Amygdala (tissue), 56 donors: ENCODE measurements around the gene PGAP1.
"Not testable (repeated sequence)": the region's sequence is repeated elsewhere in the genome, so short reads cannot be mapped to it uniquely, and the experiment has no call there.

Experiments used
- DNase-seq, 56 donors: peaks; one replicate each; lab custom pipeline; 2025; lab: John Stamatoyannopoulos, UW

PGAP1 gene

GRCh38 chr2:196951973-196952372 lies 25.5 kb upstream of the PGAP1 start:
- no peak for DNase-seq

GRCh38 chr2:196949116-196949515 lies 22.6 kb upstream of the PGAP1 start:
- DNase-seq = no peak

GRCh38 chr2:196944570-196944969 lies 18.1 kb upstream of the PGAP1 start:
- DNase-seq = no peak

DNA sequence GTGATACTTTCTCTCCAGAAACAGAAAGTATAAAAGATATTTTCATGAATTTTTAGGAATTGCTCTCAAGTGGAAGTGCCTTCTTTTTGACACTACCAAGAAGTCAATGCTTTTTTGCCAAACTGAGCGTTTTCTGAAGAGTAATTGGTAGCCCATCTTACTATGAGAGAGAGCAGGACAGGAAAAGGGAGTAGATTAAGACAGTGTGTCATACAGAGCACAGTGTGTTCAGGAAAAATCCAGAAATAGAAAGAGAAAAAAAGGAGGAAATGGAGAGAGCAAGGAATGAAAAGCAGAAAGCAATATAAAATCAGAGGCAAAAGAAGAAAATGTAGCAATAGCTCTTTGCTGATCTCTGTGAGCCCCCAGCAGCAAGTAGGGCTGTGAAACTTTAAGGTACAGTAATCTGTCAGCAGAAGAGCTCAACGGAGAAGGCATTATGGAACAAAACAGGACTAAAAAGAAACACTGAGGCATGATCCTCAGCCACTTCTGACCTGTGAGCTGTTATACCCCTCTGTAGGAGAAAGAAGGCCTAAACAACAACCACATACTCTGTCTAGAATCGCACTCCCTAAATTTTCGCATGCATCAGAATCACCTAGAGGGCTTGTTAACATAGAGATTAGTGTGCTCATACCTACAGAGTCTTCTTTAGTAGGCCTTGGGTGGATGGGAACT lies 15.0 kb upstream of the PGAP1 start:
- no peak for DNase-seq

DNA sequence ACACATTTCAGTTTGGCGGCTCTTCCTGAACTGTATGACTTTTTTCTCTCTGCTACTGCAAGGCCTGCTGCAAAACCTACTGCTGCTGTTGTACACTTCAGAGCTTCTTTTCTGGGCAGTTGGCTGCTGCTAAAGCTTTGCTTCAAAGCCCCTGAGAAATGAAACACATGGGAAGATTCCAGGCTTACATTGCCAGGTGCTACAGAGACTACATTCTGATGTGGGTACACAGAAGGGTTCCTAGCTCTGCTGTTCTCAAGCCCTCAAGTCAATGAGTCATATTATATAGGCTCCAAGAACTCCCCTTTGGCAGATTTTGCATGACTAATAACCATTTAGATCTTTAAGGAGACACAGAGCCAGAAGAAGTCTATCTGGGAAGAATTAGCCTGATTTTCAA lies 12.9 kb upstream of the PGAP1 start:
- no peak for DNase-seq

GRCh38 chr2:196935432-196935831 lies 8.9 kb upstream of the PGAP1 start:
- no peak for DNase-seq

GRCh38 chr2:196934672-196935071 lies 8.2 kb upstream of the PGAP1 start:
- DNase-seq = no peak

DNA sequence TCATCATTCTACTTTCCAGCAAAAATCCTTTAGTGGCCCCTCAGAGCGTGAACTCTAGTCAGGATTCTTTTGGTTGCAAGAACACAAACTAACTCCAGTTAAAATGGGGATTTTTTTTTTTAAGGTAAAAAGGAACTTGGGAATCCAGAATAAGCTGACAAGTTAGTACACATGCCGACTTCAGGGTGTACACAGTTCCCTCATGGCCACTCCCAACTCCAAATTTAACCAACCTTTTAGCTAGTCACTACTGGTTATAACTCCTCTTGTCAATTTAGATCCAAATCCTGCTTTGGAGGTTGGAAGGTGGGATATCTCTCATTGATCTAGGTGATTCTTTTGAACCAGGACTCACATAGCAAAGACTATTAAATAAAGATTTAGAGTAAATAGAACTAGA lies 5.0 kb upstream of the PGAP1 start:
- no peak for DNase-seq

DNA sequence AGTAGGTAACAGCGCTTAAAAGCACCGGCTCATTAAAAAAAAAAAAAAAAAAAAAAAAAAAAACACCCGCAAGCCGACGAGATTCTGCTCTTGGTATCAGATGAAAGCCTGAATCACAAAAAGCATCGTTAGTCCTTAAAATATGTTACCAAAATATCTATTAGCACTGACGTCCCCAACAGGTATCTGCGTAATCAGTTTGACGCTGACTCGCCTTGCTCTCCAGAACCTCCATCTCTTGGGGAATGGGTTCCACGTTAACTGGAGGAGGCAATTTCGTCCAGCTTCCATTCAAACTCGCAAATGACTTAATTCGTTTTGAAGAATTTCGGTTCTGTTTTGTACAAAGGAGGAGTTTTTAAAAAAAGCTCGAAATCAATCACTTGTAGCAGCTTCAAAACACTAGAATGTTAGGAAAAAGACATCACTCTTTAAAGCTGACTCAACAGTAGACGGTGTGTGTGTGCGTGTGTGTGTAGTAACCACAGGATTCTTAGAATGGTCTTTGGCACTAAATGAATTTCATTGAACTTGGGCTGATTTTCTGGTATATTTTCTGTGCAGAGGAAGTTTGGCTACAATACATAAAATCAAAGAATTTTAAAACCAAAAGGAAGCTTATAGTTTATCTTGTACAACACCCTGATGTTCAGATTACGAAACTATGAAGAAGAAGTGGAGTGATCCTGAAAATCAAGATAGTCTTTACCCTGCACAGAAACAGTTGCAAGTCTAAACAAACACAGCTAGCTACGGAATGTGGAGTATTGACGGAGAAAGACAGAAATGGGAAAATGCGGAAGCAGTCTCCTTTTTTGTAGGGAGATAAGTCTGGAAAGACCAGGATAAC lies 1.1 kb upstream of the PGAP1 start:
- peak in 9 of 56 donors; percentile 0 to 67 (median 23) for DNase-seq

- DNase-seq = peak in 38 of 56 donors; percentile 3 to 77 (median 53)
These were observed 542 bp downstream of the PGAP1 start for GRCh38 chr2:196925768-196926561.

GRCh38 chr2:196925051-196925767 lies 1.3 kb downstream of the PGAP1 start:
- DNase-seq = no peak

GRCh38 chr2:196924051-196924450 lies 2.5 kb downstream of the PGAP1 start:
- DNase-seq = no peak

- DNase-seq = no peak
These were observed 7.6 kb downstream of the PGAP1 start for GRCh38 chr2:196918927-196919326.

GRCh38 chr2:196917802-196918201 lies 8.7 kb downstream of the PGAP1 start:
- no peak for DNase-seq

DNA sequence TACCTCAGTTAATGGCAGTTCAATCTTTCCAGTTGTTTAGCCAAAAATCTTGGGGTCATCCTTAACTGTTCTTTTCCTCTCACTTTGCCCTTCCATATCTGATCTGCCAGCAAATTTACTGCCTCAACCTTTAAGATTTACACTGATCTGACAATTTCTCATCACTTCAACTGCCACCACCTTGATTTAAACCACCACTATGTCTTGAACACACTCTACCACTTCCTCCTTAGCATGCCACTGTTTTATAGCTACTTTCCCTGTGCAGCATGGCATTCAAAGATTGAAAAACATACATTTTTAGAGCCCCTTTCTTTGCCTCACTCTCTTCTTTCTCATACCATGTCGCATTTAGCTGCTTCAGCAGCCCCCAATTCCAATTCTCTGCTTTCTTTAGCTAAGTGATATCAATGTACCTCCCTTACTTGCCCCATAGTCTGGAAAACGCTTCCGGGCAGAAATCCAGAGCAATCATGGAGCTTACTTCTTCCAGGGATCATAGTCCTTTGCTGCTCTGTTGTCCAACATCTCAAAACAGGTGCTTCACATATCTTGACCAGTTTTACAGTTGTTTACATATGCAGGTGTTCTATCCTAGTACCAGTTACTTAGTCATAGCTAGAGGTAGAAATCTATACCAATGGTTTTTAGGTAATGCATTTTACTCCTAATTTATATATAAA lies 10.9 kb downstream of the PGAP1 start:
- no peak for DNase-seq

GRCh38 chr2:196914867-196915460 lies 11.5 kb downstream of the PGAP1 start:
- DNase-seq = no peak

DNA sequence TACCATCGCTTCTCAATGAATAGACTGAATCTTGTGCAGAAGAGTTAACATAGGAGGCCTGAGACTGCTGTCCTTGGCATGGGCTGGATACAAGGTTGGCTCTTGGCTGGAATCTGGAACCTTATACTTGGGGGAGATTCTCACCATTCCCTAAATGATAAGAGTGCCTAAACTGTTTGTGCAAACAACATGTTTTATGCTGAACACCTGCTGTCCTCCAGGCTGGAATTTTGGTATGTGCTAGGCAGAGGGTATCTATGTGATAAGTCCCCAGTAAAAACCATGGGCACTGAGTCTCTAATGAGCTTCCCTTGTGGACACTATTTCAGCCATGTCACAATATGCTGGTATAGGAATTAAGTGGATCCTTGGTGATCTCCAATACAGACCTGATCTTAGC lies 12.8 kb downstream of the PGAP1 start:
- DNase-seq = no peak

DNA sequence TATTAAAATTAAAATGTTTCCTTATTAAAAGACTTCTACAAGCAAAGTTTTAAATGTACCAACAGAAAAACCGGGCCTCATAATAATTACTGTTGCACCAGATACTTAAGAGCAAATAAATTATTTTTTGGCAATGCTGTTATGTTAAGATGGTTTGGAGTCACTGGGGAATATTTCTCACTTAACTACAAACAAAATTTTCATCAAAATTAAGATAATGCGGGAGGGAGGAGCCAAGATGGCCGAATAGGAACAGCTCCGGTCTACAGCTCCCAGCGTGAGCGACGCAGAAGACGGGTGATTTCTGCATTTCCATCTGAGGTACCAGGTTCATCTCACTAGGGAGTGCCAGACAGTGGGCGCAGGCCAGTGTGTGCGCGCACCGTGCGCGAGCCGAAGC lies 21.1 kb downstream of the PGAP1 start:
- DNase-seq = not testable (repeated sequence)

GRCh38 chr2:196902828-196903227 lies 23.7 kb downstream of the PGAP1 start:
- no peak for DNase-seq

GRCh38 chr2:196900843-196901242 lies 25.7 kb downstream of the PGAP1 start:
- DNase-seq = no peak
